ENCODE measurements around the gene CRIM1.

Gene CRIM1

DNA sequence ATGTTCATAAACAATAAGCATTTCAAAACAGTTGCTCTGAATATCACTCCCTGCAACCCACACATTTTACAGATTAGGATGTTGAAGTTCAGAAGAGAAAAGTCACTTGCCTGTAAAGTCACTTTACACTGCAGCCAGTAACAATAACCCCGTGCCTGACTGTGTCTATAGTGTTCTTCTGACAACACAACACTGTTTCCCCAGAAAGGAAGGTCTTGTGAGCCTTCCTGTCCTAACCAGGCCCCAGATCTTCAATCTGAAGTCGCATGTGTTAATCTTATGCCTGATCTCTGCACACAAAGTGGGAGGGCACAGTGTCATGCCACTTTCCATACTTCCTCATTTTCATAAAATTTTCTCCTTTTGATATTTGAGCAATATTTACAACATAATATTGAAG is 122.2 kb downstream of the CRIM1 start:
- DNase-seq (ENCODE audit: insufficient read length, low spot score) (no peak), FAIRE-seq (no peak)

- FAIRE-seq (no peak), DNase-seq (ENCODE audit: insufficient read length, low spot score) (peak; percentile 66)
Observed at GRCh38 chr2:36478332-36478738, 122.8 kb downstream of the CRIM1 start.

DNA sequence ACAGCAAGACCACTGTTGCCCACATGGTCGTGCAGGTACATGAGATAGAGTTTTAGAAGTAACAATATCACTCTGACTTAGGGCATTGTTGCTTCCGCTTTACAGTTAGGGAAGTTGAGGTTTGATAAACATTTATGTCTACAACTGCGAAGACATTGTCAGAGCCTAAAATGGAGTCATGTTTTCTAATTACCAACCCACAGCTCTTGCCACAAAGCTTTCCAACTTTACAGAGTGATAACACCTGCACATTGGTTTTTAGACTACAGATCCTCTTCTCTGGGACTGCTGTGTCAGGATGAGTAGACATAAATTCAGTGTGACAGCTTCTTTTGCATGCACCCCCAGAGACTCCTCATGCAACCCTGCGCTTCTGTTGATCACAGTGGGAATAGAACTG is 123.4 kb downstream of the CRIM1 start:
- no peak for FAIRE-seq
- DNase-seq (ENCODE audit: insufficient read length, low spot score) = no peak

- DNase-seq (ENCODE audit: insufficient read length, low spot score) = no peak
- FAIRE-seq = no peak
Observed at GRCh38 chr2:36479406-36479805, 123.8 kb downstream of the CRIM1 start.

GRCh38 chr2:36480028-36480427 is 124.5 kb downstream of the CRIM1 start:
- DNase-seq (ENCODE audit: insufficient read length, low spot score) = no peak

GRCh38 chr2:36480636-36481035 is 125.1 kb downstream of the CRIM1 start:
- no peak for DNase-seq (ENCODE audit: insufficient read length, low spot score)
- FAIRE-seq = no peak

More at GRCh38 chr2:36480028-36480427, 124.5 kb downstream of the CRIM1 start:
- no peak for FAIRE-seq

- DNase-seq (ENCODE audit: insufficient read length, low spot score) = no peak
- FAIRE-seq = no peak
Observed at GRCh38 chr2:36481709-36482108, 126.1 kb downstream of the CRIM1 start.

DNA sequence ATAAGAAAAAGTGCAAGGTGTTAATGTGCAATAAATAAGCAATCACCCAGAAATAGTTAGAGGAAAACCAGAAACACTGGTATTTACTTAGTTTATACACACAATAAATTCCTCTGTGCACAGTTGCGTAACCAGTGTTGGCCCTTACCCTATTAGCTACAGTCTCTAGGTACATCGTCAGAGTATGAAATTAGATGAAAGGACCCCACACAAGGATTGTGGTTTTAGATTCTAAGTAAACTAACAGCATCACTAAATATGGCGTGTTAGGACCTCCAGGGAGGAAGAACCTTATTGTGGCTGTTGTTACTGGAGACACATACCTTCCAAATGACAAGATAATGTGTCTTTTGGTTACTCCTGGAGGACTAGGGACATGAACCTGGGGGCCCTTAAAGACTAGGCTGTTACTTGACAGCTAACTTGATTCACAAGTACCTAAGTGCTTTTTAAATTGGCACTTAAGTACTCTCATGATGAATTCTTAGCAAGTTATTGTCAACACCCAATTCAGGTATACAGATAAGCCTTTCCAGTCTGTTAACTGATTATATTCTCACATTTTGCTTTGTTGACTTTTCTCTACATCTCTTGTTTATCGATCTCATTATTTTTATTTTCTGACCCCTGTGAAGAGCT is 127.1 kb downstream of the CRIM1 start:
- no peak for FAIRE-seq
- no peak for DNase-seq (ENCODE audit: insufficient read length, low spot score)

- FAIRE-seq (no peak), DNase-seq (ENCODE audit: insufficient read length, low spot score) (no peak)
Observed at GRCh38 chr2:36483290-36483689, 127.7 kb downstream of the CRIM1 start.

GRCh38 chr2:36484454-36484853 is 128.9 kb downstream of the CRIM1 start:
- no peak for DNase-seq (ENCODE audit: insufficient read length, low spot score)
- no peak for FAIRE-seq

- FAIRE-seq (peak; percentile 48), DNase-seq (ENCODE audit: insufficient read length, low spot score) (peak; percentile 33)
Observed at GRCh38 chr2:36485521-36485920, 129.9 kb downstream of the CRIM1 start.

- DNase-seq (ENCODE audit: insufficient read length, low spot score) = peak; percentile 37
- FAIRE-seq = no peak
Observed at GRCh38 chr2:36486521-36487044, 131.0 kb downstream of the CRIM1 start.

- FAIRE-seq = no peak
Observed at GRCh38 chr2:36487947-36488346, 132.4 kb downstream of the CRIM1 start.

GRCh38 chr2:36489281-36489680 is 133.7 kb downstream of the CRIM1 start:
- FAIRE-seq = peak; percentile 68
- DNase-seq (ENCODE audit: insufficient read length, low spot score) = peak; percentile 62

More at GRCh38 chr2:36487947-36488346, 132.4 kb downstream of the CRIM1 start:
- DNase-seq (ENCODE audit: insufficient read length, low spot score) = no peak

GRCh38 chr2:36490749-36491148 is 135.2 kb downstream of the CRIM1 start:
- FAIRE-seq (no peak), DNase-seq (ENCODE audit: insufficient read length, low spot score) (no peak)

- FAIRE-seq = peak; percentile 23
- no peak for DNase-seq (ENCODE audit: insufficient read length, low spot score)
Observed at GRCh38 chr2:36492216-36492945, 136.8 kb downstream of the CRIM1 start.

- FAIRE-seq = no peak
- no peak for DNase-seq (ENCODE audit: insufficient read length, low spot score)
Observed at GRCh38 chr2:36493306-36493705, 137.7 kb downstream of the CRIM1 start.

GRCh38 chr2:36497570-36498163 is 142.1 kb downstream of the CRIM1 start:
- DNase-seq (ENCODE audit: insufficient read length, low spot score) = no peak
- FAIRE-seq = no peak

DNA sequence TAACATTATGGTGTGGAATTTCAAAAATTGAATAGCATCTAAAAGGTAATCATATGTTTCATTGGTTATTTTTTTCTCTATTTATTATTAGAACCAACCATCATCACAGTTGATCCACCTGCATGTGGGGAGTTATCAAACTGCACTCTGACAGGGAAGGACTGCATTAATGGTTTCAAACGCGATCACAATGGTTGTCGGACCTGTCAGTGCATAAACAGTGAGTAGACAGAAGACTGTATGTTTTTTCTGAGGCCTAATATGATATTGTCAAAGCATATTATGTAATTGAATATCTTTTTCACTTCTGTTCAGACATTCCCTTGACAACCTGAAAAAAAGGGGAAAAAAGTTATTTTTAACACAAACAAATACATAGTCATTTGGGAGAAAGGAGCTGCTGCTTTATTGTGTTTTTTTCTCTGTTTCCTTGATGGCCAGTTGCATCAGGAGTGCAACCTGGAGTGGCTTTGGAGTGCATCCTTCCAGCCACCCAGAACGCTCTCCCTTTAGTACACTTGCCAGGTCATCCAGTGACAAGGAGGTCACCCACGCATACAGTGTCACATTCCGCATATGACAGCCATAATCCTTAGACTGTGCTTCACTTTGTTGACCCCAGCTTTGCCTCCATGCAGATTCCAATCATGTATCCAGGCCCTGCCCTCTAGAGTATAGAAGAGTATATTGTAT is 143.7 kb downstream of the CRIM1 start:
- FAIRE-seq = no peak
- no peak for DNase-seq (ENCODE audit: insufficient read length, low spot score)

- FAIRE-seq (no peak), DNase-seq (ENCODE audit: insufficient read length, low spot score) (no peak)
Observed at GRCh38 chr2:36500072-36500471, 144.5 kb downstream of the CRIM1 start.

DNA sequence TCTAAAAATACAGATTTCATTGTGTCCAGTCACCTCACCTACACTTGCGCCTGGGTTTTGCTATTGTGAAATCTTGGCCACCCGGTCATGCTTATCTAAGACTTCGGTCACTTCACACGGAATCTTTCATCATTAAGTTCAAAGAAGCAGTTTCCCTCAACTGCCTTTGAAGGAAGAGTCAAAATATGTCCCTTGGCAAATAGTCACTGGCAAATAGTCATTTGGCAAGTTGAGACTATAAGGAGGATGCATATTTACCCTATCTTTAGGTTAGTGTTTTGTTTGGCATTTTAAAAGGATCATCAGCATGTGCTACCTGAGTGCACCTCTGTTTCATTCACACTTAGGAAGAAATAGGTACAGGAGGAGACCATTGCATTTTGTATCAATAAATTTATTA is 146.5 kb downstream of the CRIM1 start:
- DNase-seq (ENCODE audit: insufficient read length, low spot score) = no peak

More for the DNA sequence above, 146.5 kb downstream of the CRIM1 start:
- FAIRE-seq = no peak
